ENCODE results near the gene ZMAT3.

The ZMAT3 gene

GRCh38 chr3:179029096-179029495 lies 42.5 kb downstream of the ZMAT3 start:
- no peak overlapping the region for H3K4me3 ChIP-seq (ENCODE audit: low read length, poor library complexity, severe bottlenecking)
- H3K9me3 ChIP-seq (ENCODE audit: insufficient read depth, low read depth, low read length), result no peaks in the 10 kb centered on the region
- H3F3A ChIP-seq (ENCODE audit: low read depth), result no peaks in the 10 kb centered on the region
- no peaks in the 10 kb centered on the region for H4K20me1 ChIP-seq (ENCODE audit: insufficient read depth, low read length, poor library complexity, severe bottlenecking)
- H3K79me2 ChIP-seq (ENCODE audit: insufficient read depth, low read length), result no peaks in the 10 kb centered on the region
- H3K36me3 ChIP-seq (ENCODE audit: insufficient read depth, low read length), result peaks cover 13% of the 10 kb centered on the region
- no peaks in the 10 kb centered on the region for H3K9me2 ChIP-seq (replicated peaks; ENCODE audit: low read depth, low read length)
- H3K4me2 ChIP-seq (ENCODE audit: low read depth, low read length, poor library complexity, severe bottlenecking), result no peak overlapping the region
- H2AFZ ChIP-seq (ENCODE audit: low read length), result no peak overlapping the region
- no peak overlapping the region for H3K9ac ChIP-seq (ENCODE audit: low read depth, low read length, poor library complexity, severe bottlenecking)
- H3K4me1 ChIP-seq (ENCODE audit: insufficient read depth, low read length, poor library complexity, severe bottlenecking), result no peaks in the 10 kb centered on the region
- TF ChIP-seq CTCF (conservative IDR thresholded peaks at IDR 0.05; ENCODE audit: low read length) (no peak), EZH2phosphoT487 (IDR thresholded peaks at IDR 0.05; ENCODE audit: borderline replicate concordance) (no peak)
- H3K27me3 ChIP-seq (ENCODE audit: insufficient read depth, low read length, poor library complexity, severe bottlenecking), result no peaks in the 10 kb centered on the region

GRCh38 chr3:179028408-179028807 lies 43.2 kb downstream of the ZMAT3 start:
- H3K9me3 ChIP-seq (ENCODE audit: insufficient read depth, low read depth, low read length), result no peaks in the 10 kb centered on the region
- H3K36me3 ChIP-seq (ENCODE audit: insufficient read depth, low read length), result peaks cover 16% of the 10 kb centered on the region
- H3K27me3 ChIP-seq (ENCODE audit: insufficient read depth, low read length, poor library complexity, severe bottlenecking), result no peaks in the 10 kb centered on the region
- TF ChIP-seq EZH2phosphoT487 (IDR thresholded peaks at IDR 0.05; ENCODE audit: borderline replicate concordance) (no peak), CTCF (conservative IDR thresholded peaks at IDR 0.05; ENCODE audit: low read length) (no peak)
- H3K4me3 ChIP-seq (ENCODE audit: low read length, poor library complexity, severe bottlenecking), result no peak overlapping the region
- no peaks in the 10 kb centered on the region for H3F3A ChIP-seq (ENCODE audit: low read depth)
- H3K4me2 ChIP-seq (ENCODE audit: low read depth, low read length, poor library complexity, severe bottlenecking), result no peak overlapping the region
- H3K4me1 ChIP-seq (ENCODE audit: insufficient read depth, low read length, poor library complexity, severe bottlenecking), result no peaks in the 10 kb centered on the region
- H3K9ac ChIP-seq (ENCODE audit: low read depth, low read length, poor library complexity, severe bottlenecking), result no peak overlapping the region
- no peaks in the 10 kb centered on the region for H3K9me2 ChIP-seq (replicated peaks; ENCODE audit: low read depth, low read length)
- no peak overlapping the region for H2AFZ ChIP-seq (ENCODE audit: low read length)
- H3K79me2 ChIP-seq (ENCODE audit: insufficient read depth, low read length), result no peaks in the 10 kb centered on the region
- H4K20me1 ChIP-seq (ENCODE audit: insufficient read depth, low read length, poor library complexity, severe bottlenecking), result no peaks in the 10 kb centered on the region

- Histone ChIP-seq H3K4me3 (ENCODE audit: low read length, poor library complexity, severe bottlenecking) (no peak overlapping the region), H3K4me2 (ENCODE audit: low read depth, low read length, poor library complexity, severe bottlenecking) (no peak overlapping the region), H3K27me3 (ENCODE audit: insufficient read depth, low read length, poor library complexity, severe bottlenecking) (no peaks in the 10 kb centered on the region), H3K36me3 (ENCODE audit: insufficient read depth, low read length) (peaks cover 16% of the 10 kb centered on the region), H3K4me1 (ENCODE audit: insufficient read depth, low read length, poor library complexity, severe bottlenecking) (no peaks in the 10 kb centered on the region), H3K9me2 (replicated peaks; ENCODE audit: low read depth, low read length) (no peaks in the 10 kb centered on the region), H3K9me3 (ENCODE audit: insufficient read depth, low read depth, low read length) (no peaks in the 10 kb centered on the region), H4K20me1 (ENCODE audit: insufficient read depth, low read length, poor library complexity, severe bottlenecking) (no peaks in the 10 kb centered on the region), H2AFZ (ENCODE audit: low read length) (no peak overlapping the region), H3F3A (ENCODE audit: low read depth) (no peaks in the 10 kb centered on the region), H3K79me2 (ENCODE audit: insufficient read depth, low read length) (no peaks in the 10 kb centered on the region), H3K9ac (ENCODE audit: low read depth, low read length, poor library complexity, severe bottlenecking) (no peak overlapping the region)
- TF ChIP-seq EZH2phosphoT487 (IDR thresholded peaks at IDR 0.05; ENCODE audit: borderline replicate concordance) (no peak), CTCF (conservative IDR thresholded peaks at IDR 0.05; ENCODE audit: low read length) (no peak)
Measured at GRCh38 chr3:179027326-179027900, 44.2 kb downstream of the ZMAT3 start.

All from Loucy (cell line).